ENCODE measurements around the gene DCTN4. TPM values are rescaled to one million over a fixed set of nuclear protein-coding genes. Genes with fewer than 3 reads are reported as not detected.
"Not testable (repeated sequence)": the region's sequence is repeated elsewhere in the genome, so short reads cannot be mapped to it uniquely, and the experiment has no call there.

The DCTN4 gene
- total RNA-seq, 3 donors from 2014 or later, result 68.5 to 99.5 (median 83.4) TPM

DNA sequence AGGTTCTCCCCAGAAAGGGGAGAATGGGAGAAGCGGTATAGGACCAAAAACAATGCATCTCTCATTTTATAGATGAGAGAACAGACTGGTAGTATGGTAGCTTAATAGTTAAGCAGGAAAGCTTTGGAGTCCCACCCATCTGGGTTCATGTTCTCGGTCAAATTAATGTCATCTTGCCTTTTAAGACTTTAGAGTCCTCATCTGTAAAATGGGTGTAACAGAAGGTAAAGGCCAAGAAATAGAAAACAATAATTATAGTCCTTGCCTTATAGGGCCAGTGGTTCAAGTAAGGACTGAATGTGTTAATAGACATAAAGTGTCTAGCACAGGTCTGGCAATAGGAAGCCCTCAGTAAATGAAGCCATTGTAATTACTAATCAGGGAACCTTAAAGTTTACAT, 36.1 kb upstream of the DCTN4 start:
- Histone ChIP-seq H3K27ac (no peak overlapping the region), H3K9me3 (no peaks in the 10 kb centered on the region)
- no peak for TF ChIP-seq POLR2A (IDR thresholded peaks at IDR 0.05)
- TF ChIP-seq POLR2AphosphoS5 (IDR thresholded peaks at IDR 0.05), result no peak
- TF ChIP-seq, protein P1, sequence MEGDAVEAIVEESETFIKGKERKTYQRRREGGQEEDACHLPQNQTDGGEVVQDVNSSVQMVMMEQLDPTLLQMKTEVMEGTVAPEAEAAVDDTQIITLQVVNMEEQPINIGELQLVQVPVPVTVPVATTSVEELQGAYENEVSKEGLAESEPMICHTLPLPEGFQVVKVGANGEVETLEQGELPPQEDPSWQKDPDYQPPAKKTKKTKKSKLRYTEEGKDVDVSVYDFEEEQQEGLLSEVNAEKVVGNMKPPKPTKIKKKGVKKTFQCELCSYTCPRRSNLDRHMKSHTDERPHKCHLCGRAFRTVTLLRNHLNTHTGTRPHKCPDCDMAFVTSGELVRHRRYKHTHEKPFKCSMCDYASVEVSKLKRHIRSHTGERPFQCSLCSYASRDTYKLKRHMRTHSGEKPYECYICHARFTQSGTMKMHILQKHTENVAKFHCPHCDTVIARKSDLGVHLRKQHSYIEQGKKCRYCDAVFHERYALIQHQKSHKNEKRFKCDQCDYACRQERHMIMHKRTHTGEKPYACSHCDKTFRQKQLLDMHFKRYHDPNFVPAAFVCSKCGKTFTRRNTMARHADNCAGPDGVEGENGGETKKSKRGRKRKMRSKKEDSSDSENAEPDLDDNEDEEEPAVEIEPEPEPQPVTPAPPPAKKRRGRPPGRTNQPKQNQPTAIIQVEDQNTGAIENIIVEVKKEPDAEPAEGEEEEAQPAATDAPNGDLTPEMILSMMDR (IDR thresholded peaks at IDR 0.05), result no peak

GRCh38 chr5:150793423-150793888, 34.6 kb upstream of the DCTN4 start:
- H3K4me3 ChIP-seq; H3K27me3 ChIP-seq; H3K27ac ChIP-seq; H3K9me3 ChIP-seq; DNase-seq (ENCODE audit: low spot score in 2 of 2); intact Hi-C loops (cut with DNase I; ENCODE audit: low total_unique reads): not testable (repeated sequence)
- H3K36me3 ChIP-seq, result peaks cover 11% of the 10 kb centered on the region
- peaks cover 3 to 11% of the 10 kb centered on the region in 2 donors for H3K4me1 ChIP-seq

More for the DNA sequence above, 36.1 kb upstream of the DCTN4 start:
- peaks cover 11% of the 10 kb centered on the region for H3K36me3 ChIP-seq
- intact Hi-C loops (cut with DNase I; ENCODE audit: low total_unique reads), result no loop called here
- H3K4me3 ChIP-seq, result no peak overlapping the region
- peaks cover 3 to 7% of the 10 kb centered on the region in 2 donors for H3K4me1 ChIP-seq
- no peaks in the 10 kb centered on the region for H3K27me3 ChIP-seq
- DNase-seq (ENCODE audit: low spot score in 2 of 2), result no peak

DNA sequence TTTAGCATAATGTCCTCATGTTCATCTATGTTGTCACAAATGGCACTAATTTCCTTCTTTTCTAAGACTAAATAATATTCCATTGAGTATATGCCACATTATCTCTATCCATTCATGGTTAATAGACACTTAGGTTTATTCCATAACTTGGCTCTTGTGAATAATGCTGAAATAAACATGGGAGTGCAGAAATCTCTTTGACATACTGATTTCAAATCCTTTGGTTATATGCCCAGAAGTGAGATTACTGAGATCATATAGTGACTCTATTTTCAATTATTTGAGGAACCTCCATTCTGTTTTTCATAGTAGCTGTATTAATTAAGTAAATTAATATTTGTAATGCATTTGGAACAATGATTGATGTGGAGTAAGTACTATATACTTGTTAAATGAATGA, 32.7 kb upstream of the DCTN4 start:
- no peaks in the 10 kb centered on the region for H3K27me3 ChIP-seq
- DNase-seq (ENCODE audit: low spot score in 2 of 2), result no peak
- H3K36me3 ChIP-seq, result peaks cover 8% of the 10 kb centered on the region
- H3K4me3 ChIP-seq, result no peak overlapping the region
- peaks cover 3 to 11% of the 10 kb centered on the region in 2 donors for H3K4me1 ChIP-seq
- H3K9me3 ChIP-seq, result no peaks in the 10 kb centered on the region
- TF ChIP-seq, protein P1 (IDR thresholded peaks at IDR 0.05), result no peak
- TF ChIP-seq POLR2A (IDR thresholded peaks at IDR 0.05) (no peak), POLR2AphosphoS5 (IDR thresholded peaks at IDR 0.05) (no peak)
- intact Hi-C loops (cut with DNase I; ENCODE audit: low total_unique reads), result no loop called here
- no peak overlapping the region for H3K27ac ChIP-seq

GRCh38 chr5:150789943-150790611, 31.3 kb upstream of the DCTN4 start:
- Histone ChIP-seq H3K9me3 (no peaks in the 10 kb centered on the region), H3K27ac (peak overlapping the region; percentile 76 to 83), H3K4me3 (peak overlapping the region in 1 of 3 donors; percentile 29), H3K27me3 (no peaks in the 10 kb centered on the region), H3K36me3 (no peaks in the 10 kb centered on the region), H3K4me1 (peaks cover 3 to 11% of the 10 kb centered on the region in 2 donors)
- intact Hi-C loops (cut with DNase I; ENCODE audit: low total_unique reads), result no loop called here
- TF ChIP-seq POLR2AphosphoS5 (IDR thresholded peaks at IDR 0.05), result no peak
- TF ChIP-seq POLR2A (IDR thresholded peaks at IDR 0.05), result no peak
- TF ChIP-seq, protein P1 (IDR thresholded peaks at IDR 0.05), result no peak
- peak in 1 of 2 donors; percentile 63 for DNase-seq (ENCODE audit: low spot score in 2 of 2)

DNA sequence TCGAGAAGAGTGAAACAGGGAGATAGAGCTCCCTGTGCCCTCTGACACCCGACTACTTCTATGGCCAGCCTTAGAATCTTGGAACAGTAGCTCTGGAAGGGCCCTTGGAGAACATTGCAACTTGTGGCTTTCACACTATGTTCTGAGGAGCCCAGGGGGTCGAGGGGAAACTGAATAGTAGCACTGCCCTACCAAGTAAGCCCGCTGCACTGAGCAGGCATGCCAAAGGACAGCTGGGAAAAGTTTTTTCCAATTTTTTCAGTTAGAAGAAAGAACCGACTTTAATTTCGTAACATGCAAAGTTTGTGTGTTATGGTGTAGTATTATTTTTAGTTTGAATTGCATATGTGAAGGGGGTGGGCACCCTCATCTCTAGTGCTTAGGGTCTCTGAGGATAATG, 30.6 kb upstream of the DCTN4 start:
- Histone ChIP-seq H3K27me3 (no peaks in the 10 kb centered on the region), H3K9me3 (no peaks in the 10 kb centered on the region), H3K36me3 (no peaks in the 10 kb centered on the region), H3K4me1 (peaks cover 3 to 13% of the 10 kb centered on the region in 2 donors), H3K4me3 (peak overlapping the region in 1 of 3 donors; percentile 29), H3K27ac (peak overlapping the region; percentile 76 to 83)
- no peak for TF ChIP-seq POLR2AphosphoS5 (IDR thresholded peaks at IDR 0.05)
- TF ChIP-seq, protein P1 (IDR thresholded peaks at IDR 0.05), result no peak
- no peak for TF ChIP-seq POLR2A (IDR thresholded peaks at IDR 0.05)
- intact Hi-C loops (cut with DNase I; ENCODE audit: low total_unique reads), result no loop called here
- DNase-seq (ENCODE audit: low spot score in 2 of 2), result no peak

Measured in breast epithelium (tissue), 4 donors.